ENCODE data around the gene LRRC15. TPM values are rescaled to one million over a fixed set of nuclear protein-coding genes. Genes with fewer than 3 reads are reported as not detected.

The LRRC15 gene
- total RNA-seq, 2 donors from 2014 or later = 0.11 TPM; not detected in 1

DNA sequence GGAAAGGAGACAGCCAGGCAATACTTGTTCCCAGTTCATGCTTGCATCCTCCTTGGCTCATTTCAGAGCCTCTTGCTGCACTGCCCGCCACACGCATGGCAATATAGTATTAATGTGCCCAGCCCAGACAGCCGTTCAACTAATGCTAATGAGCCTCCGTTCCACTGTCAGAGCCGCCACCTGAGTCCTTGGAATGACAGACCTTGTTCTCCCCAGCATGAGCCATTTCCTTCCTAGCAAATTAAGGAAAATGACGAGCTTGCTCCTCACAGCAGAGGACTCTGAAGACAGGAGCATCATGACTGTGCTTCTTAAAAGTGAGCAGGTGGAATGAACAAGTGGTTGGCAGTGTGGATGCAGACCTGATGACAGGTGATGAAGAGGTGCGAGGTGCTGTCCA is 10.8 kb upstream of the LRRC15 start:
- Histone ChIP-seq H3K27ac (ENCODE audit: low read depth, low read length) (no peak overlapping the region), H3K9ac (ENCODE audit: extremely low read depth, low read length, poor library complexity, severe bottlenecking) (no peak overlapping the region), H3K4me1 (ENCODE audit: control insufficient read depth, insufficient read depth, low read length) (peaks cover 15% of the 10 kb centered on the region), H3K27me3 (ENCODE audit: control insufficient read depth, insufficient read depth, low read length, poor library complexity, severe bottlenecking) (peaks cover 33% of the 10 kb centered on the region), H3K4me3 (ENCODE audit: low read length) (no peak overlapping the region), H3K36me3 (ENCODE audit: control insufficient read depth, insufficient read depth, low read length) (no peaks in the 10 kb centered on the region), H3K9me3 (ENCODE audit: control insufficient read depth, low read length) (no peaks in the 10 kb centered on the region)
- no peaks in the 10 kb centered on the region for H3K36me3 Mint-ChIP-seq (ENCODE audit: low read depth)
- peak; percentile 48 for DNase-seq
- TF ChIP-seq, protein P1, sequence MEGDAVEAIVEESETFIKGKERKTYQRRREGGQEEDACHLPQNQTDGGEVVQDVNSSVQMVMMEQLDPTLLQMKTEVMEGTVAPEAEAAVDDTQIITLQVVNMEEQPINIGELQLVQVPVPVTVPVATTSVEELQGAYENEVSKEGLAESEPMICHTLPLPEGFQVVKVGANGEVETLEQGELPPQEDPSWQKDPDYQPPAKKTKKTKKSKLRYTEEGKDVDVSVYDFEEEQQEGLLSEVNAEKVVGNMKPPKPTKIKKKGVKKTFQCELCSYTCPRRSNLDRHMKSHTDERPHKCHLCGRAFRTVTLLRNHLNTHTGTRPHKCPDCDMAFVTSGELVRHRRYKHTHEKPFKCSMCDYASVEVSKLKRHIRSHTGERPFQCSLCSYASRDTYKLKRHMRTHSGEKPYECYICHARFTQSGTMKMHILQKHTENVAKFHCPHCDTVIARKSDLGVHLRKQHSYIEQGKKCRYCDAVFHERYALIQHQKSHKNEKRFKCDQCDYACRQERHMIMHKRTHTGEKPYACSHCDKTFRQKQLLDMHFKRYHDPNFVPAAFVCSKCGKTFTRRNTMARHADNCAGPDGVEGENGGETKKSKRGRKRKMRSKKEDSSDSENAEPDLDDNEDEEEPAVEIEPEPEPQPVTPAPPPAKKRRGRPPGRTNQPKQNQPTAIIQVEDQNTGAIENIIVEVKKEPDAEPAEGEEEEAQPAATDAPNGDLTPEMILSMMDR (conservative IDR thresholded peaks at IDR 0.05) = no peak
- H3K4me1 Mint-ChIP-seq = peaks cover 26% of the 10 kb centered on the region
- H3K27ac Mint-ChIP-seq = no peak overlapping the region
- no peak overlapping the region for H3K4me3 Mint-ChIP-seq
- H3K27me3 Mint-ChIP-seq (ENCODE audit: insufficient read depth) = peaks cover 42% of the 10 kb centered on the region
- WGBS, 2 experiments (ENCODE audit: insufficient coverage in 1 of 2, insufficient read length in 1 of 2) = 81 to 82% methylated on average over 6 to 7 of the region's 7 CpGs
- H3K9me3 Mint-ChIP-seq = no peaks in the 10 kb centered on the region

DNA sequence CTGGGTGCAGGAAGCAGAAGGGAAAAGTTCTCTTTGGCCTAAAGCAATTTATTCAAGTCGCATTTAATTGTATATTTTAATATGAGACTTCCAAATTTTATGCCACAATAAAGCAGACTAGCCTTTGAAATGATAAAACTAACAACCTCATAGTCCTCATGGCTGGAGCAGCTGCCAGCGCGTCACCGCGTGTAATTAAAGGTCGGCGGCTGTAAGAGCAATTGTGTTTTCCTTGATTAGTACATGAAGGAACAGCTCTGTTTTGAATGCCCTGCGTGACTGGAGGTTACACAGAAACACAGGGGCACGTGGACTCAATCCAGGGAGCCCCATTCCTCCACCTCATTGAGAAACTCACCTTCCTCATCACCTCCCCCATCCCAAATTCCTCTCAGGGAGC is 10.1 kb upstream of the LRRC15 start:
- Histone ChIP-seq H3K9ac (ENCODE audit: extremely low read depth, low read length, poor library complexity, severe bottlenecking) (no peak overlapping the region), H3K4me1 (ENCODE audit: control insufficient read depth, insufficient read depth, low read length) (peaks cover 15% of the 10 kb centered on the region), H3K27ac (ENCODE audit: low read depth, low read length) (no peak overlapping the region), H3K4me3 (ENCODE audit: low read length) (no peak overlapping the region), H3K27me3 (ENCODE audit: control insufficient read depth, insufficient read depth, low read length, poor library complexity, severe bottlenecking) (peaks cover 28% of the 10 kb centered on the region), H3K36me3 (ENCODE audit: control insufficient read depth, insufficient read depth, low read length) (no peaks in the 10 kb centered on the region), H3K9me3 (ENCODE audit: control insufficient read depth, low read length) (no peaks in the 10 kb centered on the region)
- peaks cover 30% of the 10 kb centered on the region for H3K4me1 Mint-ChIP-seq
- WGBS, 2 experiments (ENCODE audit: insufficient coverage in 1 of 2, insufficient read length in 1 of 2) = 87 to 93% methylated on average over 8 of the region's 9 CpGs
- TF ChIP-seq, protein P1 (conservative IDR thresholded peaks at IDR 0.05) = no peak
- H3K9me3 Mint-ChIP-seq = no peaks in the 10 kb centered on the region
- no peaks in the 10 kb centered on the region for H3K36me3 Mint-ChIP-seq (ENCODE audit: low read depth)
- no peak overlapping the region for H3K27ac Mint-ChIP-seq
- H3K4me3 Mint-ChIP-seq = no peak overlapping the region
- H3K27me3 Mint-ChIP-seq (ENCODE audit: insufficient read depth) = peaks cover 39% of the 10 kb centered on the region
- no peak for DNase-seq

DNA sequence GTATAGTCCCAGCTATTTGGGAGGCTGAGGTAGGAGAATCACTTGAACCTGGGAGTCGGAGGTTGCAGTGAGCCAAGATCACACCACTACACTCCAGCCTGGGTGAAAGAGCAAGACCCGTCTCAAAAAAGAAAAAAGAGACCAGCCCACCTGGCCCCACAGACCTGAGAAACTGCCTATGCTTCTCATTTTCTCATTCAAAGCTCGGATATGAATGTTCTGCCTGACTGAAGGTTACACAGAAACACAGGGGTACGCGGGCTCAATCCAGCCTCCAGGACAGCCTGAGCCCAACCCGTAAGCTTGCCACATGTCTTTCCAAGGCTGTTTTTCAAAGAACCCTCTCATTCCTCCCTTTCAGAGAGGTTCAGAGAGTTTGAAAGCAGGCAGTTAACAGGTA is 9.7 kb upstream of the LRRC15 start:
- peaks cover 13% of the 10 kb centered on the region for H3K4me1 ChIP-seq (ENCODE audit: control insufficient read depth, insufficient read depth, low read length)
- H3K9me3 ChIP-seq (ENCODE audit: control insufficient read depth, low read length) = no peaks in the 10 kb centered on the region
- Mint-ChIP-seq H3K4me1 (peaks cover 30% of the 10 kb centered on the region), H3K27me3 (ENCODE audit: insufficient read depth) (peaks cover 37% of the 10 kb centered on the region), H3K36me3 (ENCODE audit: low read depth) (no peaks in the 10 kb centered on the region), H3K4me3 (no peak overlapping the region), H3K27ac (no peak overlapping the region), H3K9me3 (no peaks in the 10 kb centered on the region)
- WGBS, 2 experiments (ENCODE audit: insufficient coverage in 1 of 2, insufficient read length in 1 of 2) = 91 to 94% methylated on average over 3 to 6 of the region's 6 CpGs
- H3K4me3 ChIP-seq (ENCODE audit: low read length) = no peak overlapping the region
- DNase-seq = peak; percentile 34
- H3K27ac ChIP-seq (ENCODE audit: low read depth, low read length) = peak overlapping the region; percentile 8
- TF ChIP-seq, protein P1 (conservative IDR thresholded peaks at IDR 0.05) = no peak
- no peak overlapping the region for H3K9ac ChIP-seq (ENCODE audit: extremely low read depth, low read length, poor library complexity, severe bottlenecking)
- no peaks in the 10 kb centered on the region for H3K36me3 ChIP-seq (ENCODE audit: control insufficient read depth, insufficient read depth, low read length)
- peaks cover 24% of the 10 kb centered on the region for H3K27me3 ChIP-seq (ENCODE audit: control insufficient read depth, insufficient read depth, low read length, poor library complexity, severe bottlenecking)

Data from endodermal cell (in vitro differentiated cells).